Upper lobe of left lung (tissue), 4 donors: ENCODE results near the gene NUP214.

Experiments used
- POLR2A ChIP-seq, 4 donors: fragments of 450-650 bp; IDR thresholded peaks; one replicate each; pipeline ENCODE4 v1.5.1; 2016 to 2017; ENCODE audit warnings: antibody characterized with exemption in 4 of 4, mild to moderate bottlenecking in 2 of 4
- POLR2AphosphoS5 ChIP-seq, 2 donors: sonication (generic); formaldehyde crosslinking; IDR thresholded peaks; one replicate each; pipeline ENCODE4 v1.5.1; 2017; ENCODE audit warnings: antibody characterized with exemption in 2 of 2

GRCh38 chr9:131234799-131235479 is 109.6 kb downstream of the NUP214 start:
- TF ChIP-seq POLR2AphosphoS5 (IDR thresholded peaks at IDR 0.05) (no peak), POLR2A (IDR thresholded peaks at IDR 0.05) (no peak)
